Measurements from ENCODE around the gene FEZF2.

Gene FEZF2

GRCh38 chr3:62373215-62373614 is at the start of gene FEZF2:
Gene FEZF2 (minus strand): TSS chr3:62373550. CDS start chr3:62372868, 682 bp downstream.
- DNase-seq: no peak

GRCh38 chr3:62421207-62421606 is 47.9 kb upstream of the FEZF2 start:
- DNase-seq: no peak

GRCh38 chr3:62416144-62416543 is 42.8 kb upstream of the FEZF2 start:
- DNase-seq: no peak

GRCh38 chr3:62415312-62415801 is 42.0 kb upstream of the FEZF2 start:
- DNase-seq: no peak

- DNase-seq: no peak
These were observed 41.4 kb upstream of the FEZF2 start for GRCh38 chr3:62414786-62415185.

- no peak for DNase-seq
These were observed 40.3 kb upstream of the FEZF2 start for GRCh38 chr3:62413687-62414086.

- no peak for DNase-seq
These were observed 33.6 kb upstream of the FEZF2 start for GRCh38 chr3:62406945-62407344.

GRCh38 chr3:62405566-62405965 is 32.2 kb upstream of the FEZF2 start:
- DNase-seq: no peak

GRCh38 chr3:62405135-62405534 is 31.8 kb upstream of the FEZF2 start:
- no peak for DNase-seq

- no peak for DNase-seq
These were observed 31.0 kb upstream of the FEZF2 start for GRCh38 chr3:62404321-62404720.

GRCh38 chr3:62403765-62404164 is 30.4 kb upstream of the FEZF2 start:
- DNase-seq: no peak

- DNase-seq: no peak
These were observed 19.4 kb upstream of the FEZF2 start for GRCh38 chr3:62392626-62393292.

- DNase-seq: no peak
These were observed 13.9 kb upstream of the FEZF2 start for GRCh38 chr3:62387251-62387650.

- DNase-seq: no peak
These were observed 6.0 kb upstream of the FEZF2 start for GRCh38 chr3:62379321-62379798.

GRCh38 chr3:62378921-62379320 is 5.6 kb upstream of the FEZF2 start:
- no peak for DNase-seq

GRCh38 chr3:62378311-62378789 is 5.0 kb upstream of the FEZF2 start:
- DNase-seq: no peak

GRCh38 chr3:62376906-62377877 is 3.8 kb upstream of the FEZF2 start:
- DNase-seq: no peak

- no peak for DNase-seq
These were observed 3.0 kb upstream of the FEZF2 start for GRCh38 chr3:62376454-62376720.

- no peak for DNase-seq
These were observed 2.5 kb upstream of the FEZF2 start for GRCh38 chr3:62375655-62376453.

GRCh38 chr3:62374341-62375218 is 1.2 kb upstream of the FEZF2 start:
- DNase-seq: no peak

GRCh38 chr3:62373714-62374333 is 474 bp upstream of the FEZF2 start:
- no peak for DNase-seq
